SKM-1 treated with dmso at 0.1 percent for 144 hours (cell line): Measurements from ENCODE around the gene IL22.

Experiments
- DNase-seq: peaks from one replicate; lab custom pipeline; 2025; ENCODE audit not compliant: unreplicated experiment; lab: John Stamatoyannopoulos, UW

The IL22 gene, protein sequence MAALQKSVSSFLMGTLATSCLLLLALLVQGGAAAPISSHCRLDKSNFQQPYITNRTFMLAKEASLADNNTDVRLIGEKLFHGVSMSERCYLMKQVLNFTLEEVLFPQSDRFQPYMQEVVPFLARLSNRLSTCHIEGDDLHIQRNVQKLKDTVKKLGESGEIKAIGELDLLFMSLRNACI

DNA sequence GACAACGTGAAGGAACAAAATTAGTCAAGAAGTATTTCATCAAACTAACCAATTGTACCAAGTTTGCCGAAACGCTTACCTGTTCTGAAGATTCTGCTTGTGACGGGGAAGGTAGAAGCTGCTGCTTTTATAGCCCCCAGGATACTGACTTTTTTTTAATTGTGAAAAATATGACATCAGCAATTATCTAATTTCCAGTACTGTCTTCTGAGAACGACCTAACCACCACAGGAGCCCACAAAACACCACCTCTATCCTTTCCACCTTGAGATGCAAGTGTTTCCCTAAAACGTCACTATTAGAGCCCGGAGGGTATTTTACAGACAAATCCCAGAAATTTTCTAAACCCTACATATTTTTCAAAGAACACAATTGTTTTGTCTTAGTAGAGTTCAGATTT, at the start of gene IL22:
IL22 (minus strand) TSS at position 101 of the 400 bp plus-strand sequence. CDS start 156 bp downstream, outside the sequence.
- DNase-seq, result no peak

DNA sequence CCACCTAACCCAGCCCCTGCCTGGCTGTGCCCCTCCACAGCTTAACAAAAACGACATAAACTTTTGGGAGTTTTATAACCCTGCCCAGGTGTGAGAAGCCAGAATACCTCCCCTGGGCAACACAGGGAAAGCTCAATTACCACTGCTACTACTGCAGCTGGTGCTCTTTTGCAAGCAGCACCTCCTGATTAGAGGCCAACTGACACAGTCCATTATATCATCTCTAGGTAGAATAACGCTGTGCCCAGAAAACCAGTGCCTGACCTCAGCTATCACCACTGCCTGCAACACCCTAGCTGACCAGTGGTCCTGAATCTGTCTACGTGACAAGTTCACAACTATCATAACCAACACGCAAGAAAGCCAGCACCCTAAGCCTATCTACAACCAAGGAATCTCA, 44.5 kb upstream of the IL22 start:
- no peak for DNase-seq

DNA sequence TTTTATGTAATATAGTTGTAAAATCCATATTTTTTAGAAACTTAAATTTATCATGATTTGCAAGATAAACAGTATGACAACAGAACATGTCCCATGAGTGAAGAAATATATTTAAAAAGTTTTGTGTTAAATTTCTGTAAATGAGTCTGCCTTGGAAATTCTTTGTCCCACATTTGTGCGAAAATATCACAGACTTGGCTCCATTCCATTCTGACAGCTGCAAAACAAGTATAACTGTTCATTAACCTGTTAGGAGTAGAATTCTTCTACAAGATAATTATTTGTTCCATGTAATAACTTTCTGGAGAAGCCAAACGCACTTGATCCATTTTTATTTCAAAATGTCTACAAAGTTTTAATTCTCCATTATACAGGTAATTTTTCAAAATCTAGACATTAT, 40.8 kb upstream of the IL22 start:
- no peak for DNase-seq

DNA sequence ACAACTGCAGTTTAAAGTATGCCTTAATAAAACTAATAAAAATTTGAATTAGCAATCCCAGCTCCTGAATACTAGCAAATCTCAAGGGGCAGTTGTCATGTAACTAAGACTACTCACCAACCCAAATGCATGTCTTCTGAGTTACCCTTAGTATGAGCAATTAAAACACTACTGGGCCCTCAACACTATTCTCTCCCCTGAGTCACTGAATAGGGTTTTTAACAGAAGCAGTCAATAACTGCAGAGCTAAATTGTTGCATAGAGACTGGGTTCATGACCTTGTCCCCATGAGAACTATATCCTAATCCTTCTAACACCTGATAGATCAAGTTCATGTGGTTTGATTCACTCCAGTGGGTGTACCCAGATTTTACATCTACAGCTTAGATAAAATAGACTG, 39.9 kb upstream of the IL22 start:
- DNase-seq, result no peak

DNA sequence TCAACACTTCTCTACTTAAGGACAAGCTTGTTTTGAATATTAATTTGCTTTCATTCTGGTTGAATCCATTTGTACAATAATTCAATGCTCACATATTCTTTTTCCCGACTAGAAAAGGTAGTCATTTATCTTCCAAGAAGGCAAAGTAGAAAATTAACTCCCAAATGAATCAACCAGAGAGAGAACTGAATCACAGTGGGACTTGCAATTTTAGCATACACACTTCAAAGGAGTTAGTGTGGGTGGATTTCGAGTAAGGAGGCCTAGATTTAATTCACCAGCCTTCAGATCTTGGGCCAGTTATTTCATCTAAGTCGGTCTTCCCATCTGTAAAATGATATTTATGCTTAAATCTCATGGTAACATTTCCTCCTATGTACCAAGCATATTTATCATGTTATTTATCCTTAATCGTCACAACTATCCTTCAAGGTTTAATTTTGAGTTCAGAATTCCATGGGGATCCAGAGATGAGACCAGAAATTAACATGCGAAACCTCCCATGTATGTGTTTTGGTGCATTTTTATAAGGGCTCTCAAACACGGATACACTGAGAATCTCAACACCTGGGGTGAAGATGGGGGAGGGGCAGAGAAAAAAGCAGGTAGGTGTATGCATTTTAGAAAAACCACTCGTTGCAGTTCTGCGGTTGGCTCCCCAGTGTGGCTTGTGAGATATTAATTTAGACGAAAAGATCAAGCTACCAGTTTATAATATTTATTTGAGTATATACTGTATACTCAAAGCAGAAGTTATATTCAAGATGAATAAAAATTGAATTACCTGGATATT, 38.9 kb upstream of the IL22 start:
- no peak for DNase-seq

DNA sequence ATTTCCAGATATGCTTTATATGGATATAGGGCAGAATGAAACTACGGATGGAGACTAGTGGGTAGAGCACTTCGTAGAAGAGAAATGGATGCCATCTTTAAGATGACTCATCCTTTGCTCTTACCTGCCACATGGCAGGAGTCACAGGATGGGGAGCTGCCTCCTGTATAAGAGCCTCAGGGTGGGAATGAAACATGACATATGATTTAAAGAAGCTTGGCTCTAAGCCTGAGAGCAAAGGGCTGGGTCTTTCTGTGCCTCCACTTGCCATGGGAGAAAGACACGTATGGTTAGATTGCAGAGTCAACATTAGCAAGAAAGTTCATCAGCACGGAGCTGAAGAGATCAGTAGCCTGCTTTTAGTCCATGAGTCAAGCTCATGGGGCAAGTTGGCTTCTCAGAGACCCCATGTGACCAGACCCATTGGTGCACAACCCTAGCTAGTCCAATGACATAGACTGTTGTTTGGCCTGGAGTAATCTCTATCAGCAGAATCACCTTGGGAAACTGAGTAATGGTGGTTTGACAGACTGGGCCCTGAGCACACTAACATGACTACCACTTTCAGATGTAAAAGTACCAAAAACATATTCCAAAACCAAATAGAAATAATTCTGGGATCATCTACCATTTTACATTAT, 38.1 kb upstream of the IL22 start:
- DNase-seq, result no peak

DNA sequence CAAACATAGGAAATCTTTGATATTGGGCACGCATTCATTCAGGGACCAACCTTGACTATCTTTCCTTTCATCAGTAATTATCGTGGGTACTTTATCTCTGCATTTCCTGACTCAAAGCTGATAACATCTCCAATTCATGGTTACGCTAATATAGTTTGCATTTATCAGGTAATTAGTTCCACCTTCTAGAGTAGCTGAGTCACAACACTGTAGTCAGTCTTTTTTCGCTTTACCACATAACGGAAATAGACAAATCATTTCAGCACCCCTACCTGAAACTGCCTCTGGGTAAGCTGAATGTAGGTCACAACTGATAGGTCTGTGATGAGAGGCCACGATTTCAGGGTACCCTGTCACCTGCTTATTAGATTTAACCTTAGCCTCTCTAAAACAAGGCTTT, 36.7 kb upstream of the IL22 start:
- DNase-seq, result no peak

DNA sequence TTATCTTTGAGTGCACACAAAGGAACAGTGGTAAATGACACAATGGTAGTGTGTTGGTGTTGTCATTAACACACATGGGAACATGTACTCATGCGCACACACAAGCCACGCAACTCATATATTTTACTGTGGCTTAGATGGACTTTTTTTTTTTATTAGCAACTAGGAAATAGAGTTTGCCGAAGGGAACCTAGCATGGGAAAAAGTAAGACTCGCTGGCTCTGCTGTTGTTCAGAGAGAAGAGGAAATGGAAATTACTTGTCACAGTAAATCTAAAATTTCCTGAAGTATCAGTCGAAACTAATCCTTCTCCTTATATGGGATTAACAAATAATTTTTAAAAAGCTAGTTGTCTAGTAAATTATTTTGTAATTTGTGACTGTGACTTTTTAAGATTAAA, 33.7 kb upstream of the IL22 start:
- DNase-seq, result no peak

DNA sequence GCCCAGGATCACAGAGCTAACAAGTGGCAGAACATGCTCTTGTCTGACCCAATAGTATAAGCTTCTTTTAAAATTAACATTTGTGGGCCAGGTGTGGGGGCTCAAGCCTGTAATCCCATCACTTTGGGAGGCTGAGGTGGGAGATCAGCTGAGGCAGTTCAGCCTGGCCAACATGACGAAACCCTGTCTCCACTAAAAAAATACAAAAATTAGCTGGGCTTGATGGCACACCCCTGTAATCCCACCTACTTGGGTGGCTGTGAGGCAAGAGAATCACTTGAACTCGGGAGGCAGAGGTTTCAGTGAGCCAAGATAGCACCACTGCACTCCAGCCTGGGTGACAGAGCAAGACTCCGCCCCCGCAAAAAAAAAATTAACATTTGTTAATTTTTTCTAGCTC, 33.0 kb upstream of the IL22 start:
- DNase-seq, result no peak

DNA sequence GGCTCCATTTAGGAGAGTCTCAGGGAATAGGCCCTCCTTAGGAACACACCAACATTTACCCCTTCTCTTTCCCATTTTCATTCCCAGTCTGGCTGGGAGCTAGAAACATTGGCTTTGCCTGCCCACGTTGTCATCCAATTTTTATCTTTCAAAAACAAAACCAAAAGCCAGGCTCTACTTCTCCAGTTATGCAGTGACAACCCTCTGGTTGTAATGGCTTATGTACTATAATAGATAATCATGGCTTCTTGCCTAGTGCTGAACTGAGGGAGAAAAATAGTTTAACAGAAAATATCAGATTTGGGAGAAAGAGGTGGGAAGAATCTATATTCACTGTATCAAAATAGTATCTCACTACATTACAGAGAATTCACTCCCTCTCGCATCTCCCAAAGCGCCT, 32.1 kb upstream of the IL22 start:
- DNase-seq, result no peak

DNA sequence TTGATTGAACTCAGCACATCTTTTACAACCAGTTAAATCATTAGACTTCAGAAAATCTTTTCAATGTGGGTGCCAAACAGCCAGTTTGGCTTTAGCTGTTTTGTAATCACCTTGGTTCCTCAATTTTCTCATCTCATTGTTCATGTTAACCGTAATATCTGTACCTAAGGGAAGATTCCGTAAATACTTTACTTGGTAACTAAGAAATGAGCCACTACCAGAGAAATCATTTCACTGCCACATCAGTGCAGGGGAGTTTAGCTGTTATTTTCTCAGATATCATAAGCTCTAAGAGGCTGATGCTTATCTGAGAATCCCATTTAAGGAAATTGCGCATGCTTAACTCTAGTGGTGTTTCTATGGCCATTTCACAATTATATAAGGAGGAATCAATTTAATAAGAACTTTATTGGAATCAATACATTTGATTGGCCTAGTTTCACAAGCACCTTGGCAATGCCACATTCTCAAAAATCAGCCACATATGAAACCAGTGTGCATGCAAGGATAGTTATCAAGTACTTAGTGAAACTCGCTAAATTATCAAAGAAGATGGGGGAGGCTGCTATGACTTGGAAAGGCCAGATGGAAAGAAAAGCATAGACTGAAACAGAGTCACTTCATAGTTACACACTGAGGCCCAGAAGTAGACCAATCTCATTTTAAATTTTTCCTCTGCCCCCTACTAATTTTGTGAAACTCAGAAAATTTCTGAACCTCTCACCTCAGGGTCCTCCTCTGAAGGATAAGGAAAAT, 28.1 kb upstream of the IL22 start:
- peak; percentile 0 for DNase-seq

DNA sequence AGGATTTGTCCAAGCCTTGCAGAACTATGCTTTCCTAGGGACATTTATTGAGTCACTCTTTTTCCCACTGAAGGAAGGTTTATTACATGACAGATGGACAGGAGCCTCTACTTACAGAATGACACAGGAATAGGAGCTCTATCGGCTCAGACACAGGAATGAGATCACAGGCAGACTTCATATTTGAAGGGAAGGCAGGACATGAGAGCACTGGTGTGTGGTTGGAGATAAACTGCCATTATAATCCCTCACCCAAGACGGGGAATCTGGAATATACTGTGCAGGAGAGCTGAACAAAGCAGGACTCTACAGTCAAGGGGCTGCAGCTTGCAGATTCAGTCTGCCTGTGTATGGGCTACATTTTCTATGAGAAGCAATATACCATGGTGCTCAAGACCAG, 26.8 kb upstream of the IL22 start:
- DNase-seq, result no peak

DNA sequence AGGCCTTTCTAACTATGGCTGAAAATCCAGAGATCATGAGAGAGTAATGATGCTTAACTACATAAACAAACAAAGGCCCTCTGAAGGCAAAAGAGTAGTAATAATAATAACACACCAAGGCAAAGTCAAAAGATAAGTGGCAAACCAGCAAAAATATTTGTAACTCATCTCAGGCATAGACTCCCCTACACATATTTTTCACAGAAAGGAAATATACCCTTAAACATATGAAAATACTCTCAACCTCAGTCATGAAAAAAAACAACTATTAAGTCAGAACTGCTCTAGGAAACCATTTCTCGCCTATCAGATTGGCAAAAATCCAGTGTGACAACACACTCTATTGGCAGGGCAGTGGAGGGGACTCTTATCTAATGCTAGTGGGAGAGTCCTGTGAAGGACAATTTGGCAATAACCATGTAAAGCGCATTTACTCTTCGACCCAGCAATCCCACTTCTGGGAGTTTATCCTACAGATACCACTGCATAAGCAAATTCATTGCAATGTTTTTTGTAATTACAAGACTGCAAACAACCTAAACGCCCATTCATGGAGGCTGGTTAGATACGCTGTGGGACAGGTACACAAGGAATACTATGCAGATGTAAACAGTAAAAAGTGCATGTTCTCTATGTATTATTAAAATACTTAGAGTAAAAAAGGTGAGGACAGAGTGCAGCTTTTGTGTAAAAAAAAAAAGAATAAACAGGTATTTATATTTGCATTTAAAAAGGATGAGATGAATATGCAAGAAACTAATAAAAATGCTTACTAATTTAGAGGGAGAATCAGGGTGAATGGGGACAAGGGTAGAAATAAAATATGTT, 26.0 kb upstream of the IL22 start:
- no peak for DNase-seq

DNA sequence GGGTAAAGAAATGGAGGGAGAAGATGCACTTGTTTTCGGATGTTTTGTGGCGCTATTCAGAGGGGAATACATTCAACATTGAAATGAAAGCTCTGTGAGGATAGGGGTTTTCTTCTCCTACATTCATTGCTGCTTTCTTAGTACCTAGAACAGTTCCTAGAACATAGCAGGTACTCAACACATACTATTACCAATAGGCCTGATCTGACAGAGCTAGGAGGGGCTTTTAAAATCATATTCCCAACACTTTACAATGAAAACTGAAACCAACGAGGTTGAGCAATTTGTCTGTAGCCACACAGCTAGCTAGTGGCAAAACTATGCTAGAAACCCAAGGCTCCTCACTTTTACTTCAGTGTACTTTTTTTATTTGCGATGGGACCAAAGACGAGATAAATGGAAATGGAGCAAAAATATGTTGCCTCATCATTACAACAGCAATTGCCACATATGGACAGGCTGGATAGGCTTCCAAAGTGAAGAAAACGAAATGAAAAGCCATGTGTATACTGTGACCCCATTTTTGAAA, 23.1 kb upstream of the IL22 start:
- DNase-seq, result no peak

DNA sequence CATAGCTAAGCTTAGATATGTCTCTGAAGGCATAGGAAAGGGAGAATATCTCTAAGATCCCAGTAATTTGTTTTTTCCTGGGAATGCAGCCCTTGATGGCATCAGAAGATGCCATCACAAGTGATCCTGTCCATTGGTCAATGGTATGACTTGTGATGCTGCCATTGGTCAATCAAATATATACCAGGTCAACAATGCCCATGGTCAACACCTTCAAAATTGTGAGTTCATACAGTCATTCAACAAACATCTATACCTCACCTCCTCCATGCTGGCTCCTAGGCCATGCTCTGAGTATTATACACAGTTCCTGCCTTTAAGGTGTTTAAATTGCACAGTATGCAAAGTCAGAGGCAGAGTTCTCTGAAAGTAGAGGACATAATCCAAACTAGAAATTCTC, 19.3 kb upstream of the IL22 start:
- DNase-seq, result no peak

DNA sequence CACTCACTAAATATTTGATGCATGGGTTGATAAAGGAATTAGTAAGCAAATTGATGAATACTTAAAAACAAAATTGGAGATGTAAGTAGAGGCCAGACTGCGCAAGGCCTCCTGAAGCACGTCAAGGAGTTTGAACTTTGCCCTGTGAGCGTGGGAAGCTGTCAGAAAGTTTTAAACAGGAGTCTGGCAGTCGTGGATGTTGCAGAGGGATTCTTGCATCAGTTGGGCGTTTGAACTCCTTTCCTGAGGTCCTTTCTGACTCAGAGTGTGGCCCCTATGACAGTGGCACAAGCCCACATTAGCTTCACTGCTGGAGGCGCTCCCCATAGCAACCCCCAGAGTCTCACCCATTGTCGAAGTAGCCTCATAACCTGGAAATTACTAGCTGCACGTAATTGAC, 17.9 kb upstream of the IL22 start:
- DNase-seq, result no peak

DNA sequence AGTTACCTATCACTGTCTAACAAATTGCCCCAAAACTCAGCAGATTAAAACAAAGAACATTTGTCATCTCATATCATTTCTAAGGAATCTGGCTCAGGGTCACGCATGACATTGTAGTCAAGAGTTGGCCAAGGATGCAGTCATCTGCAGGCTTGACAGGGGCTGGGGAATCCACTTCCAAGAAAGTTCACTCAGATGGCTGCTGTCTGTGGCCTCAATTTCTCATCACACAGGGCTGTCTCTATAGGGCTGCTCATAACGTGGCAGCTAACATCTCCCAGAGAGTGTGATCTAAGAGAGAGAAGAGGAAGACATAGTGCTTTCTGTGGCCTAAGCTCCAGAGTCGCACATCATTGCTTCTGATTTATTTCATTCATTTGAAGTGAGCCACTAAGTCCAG, 17.0 kb upstream of the IL22 start:
- no peak for DNase-seq

DNA sequence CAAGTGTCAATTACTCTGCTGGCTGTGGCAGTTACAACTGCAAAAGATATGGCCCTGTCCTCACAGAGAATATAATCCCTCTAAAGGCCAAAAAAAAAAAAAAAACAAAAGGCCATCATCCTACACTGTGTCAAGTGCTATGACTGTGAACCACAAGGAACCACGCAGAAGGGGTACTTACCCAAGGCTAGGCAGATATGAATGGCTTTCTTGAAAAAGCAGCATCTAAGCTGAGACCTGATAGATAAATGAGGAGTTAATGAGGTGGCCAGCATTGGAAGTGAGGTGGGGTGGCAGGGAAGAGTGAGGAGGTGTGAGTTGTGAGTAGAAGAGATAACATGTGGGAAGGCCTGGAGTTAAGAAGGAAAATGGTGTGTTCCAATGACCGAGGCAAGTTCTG, 16.4 kb upstream of the IL22 start:
- DNase-seq, result no peak

DNA sequence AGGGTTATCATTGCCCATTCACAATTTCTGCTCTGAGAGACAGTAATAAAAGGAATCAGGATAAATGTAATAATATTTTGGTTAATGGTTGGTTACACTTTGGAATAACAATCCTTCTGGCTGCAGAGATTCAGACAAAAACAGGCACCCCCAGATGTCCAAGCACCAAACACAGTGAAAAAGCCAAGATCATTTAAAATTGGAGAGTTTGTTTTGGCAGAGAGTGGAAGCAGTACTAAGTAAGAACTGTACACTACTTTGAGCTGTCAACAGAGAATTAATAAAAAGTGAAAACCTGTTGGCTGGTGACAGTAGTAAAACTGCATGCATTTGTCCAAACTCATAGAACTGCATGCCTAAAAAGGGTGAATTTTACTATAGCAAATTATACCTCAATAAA, 15.6 kb upstream of the IL22 start:
- no peak for DNase-seq

DNA sequence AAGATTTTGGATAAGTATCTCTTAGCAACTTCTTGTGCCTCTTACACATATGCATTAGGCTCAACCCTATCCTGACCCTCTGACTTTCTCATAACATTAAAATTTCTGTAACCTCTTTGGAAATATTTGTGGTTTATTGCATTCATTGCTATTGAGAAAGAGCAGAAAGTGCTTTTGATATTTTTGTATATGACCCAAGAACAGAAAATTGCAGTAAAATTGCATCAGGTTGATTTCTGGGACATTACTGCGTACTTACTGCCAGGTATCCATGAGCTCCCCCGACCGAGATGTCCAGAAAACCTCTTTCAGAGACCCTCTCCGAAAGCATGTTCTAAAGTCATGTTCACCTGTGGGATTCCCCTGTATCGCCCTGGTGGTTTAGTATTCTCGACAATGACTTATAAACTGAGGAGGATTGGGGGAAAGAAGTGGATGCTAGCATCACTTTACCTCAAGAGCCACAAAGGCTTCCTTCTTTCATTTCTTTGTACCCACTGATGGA, 14.5 kb upstream of the IL22 start:
- peak; percentile 6 for DNase-seq
